Measurements from ENCODE around the gene LRRFIP1.

GRCh38 chr2:237652854-237653253 lies 25.5 kb downstream of the LRRFIP1 start:
- TF ChIP-seq CTCF (IDR thresholded peaks at IDR 0.05; ENCODE audit: low read depth, low read length, poor library complexity, severe bottlenecking) (no peak), EZH2phosphoT487 (IDR thresholded peaks at IDR 0.05; ENCODE audit: borderline replicate concordance, low read length) (no peak)
